ENCODE measurements around the gene GALNT10.

DNA sequence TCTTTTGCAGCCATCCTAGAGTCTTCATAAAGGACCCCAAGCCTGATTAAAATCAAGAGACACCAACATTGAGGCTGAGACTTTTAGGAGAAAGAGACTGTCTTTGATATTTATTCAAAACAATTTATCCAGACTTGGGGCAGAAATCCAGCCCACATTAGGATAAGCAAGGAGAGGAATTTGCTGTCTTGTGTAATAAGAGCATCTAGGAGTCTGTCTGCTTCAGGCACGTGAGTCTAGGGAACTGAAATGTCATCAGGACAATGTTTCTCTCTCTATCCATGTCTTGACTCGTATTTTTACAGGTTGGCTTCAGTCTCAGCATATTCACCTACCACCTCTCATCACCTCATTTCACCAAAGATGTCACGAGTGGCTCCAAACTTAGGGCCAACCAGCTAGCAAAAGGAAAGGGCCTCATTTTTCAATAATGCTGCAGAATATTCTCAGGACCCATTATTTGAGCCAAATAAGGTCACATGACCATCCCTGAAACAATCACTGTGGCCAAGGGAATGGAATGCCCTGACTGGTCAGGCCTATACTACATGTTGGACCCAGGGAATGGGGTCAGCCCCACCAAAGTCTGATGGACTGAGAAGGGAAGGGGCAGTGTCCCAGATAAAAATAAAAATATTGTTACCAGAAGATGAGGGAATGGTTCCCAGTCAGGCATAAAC is 184.9 kb downstream of the GALNT10 start:
- TF ChIP-seq, protein P1, sequence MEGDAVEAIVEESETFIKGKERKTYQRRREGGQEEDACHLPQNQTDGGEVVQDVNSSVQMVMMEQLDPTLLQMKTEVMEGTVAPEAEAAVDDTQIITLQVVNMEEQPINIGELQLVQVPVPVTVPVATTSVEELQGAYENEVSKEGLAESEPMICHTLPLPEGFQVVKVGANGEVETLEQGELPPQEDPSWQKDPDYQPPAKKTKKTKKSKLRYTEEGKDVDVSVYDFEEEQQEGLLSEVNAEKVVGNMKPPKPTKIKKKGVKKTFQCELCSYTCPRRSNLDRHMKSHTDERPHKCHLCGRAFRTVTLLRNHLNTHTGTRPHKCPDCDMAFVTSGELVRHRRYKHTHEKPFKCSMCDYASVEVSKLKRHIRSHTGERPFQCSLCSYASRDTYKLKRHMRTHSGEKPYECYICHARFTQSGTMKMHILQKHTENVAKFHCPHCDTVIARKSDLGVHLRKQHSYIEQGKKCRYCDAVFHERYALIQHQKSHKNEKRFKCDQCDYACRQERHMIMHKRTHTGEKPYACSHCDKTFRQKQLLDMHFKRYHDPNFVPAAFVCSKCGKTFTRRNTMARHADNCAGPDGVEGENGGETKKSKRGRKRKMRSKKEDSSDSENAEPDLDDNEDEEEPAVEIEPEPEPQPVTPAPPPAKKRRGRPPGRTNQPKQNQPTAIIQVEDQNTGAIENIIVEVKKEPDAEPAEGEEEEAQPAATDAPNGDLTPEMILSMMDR (IDR thresholded peaks at IDR 0.05): no peak
- TF ChIP-seq POLR2A (IDR thresholded peaks at IDR 0.05): no peak
